22Rv1 (cell line): ENCODE results near the gene SETX.
A peak's percentile ranks its signal among the peaks of the same experiment; 100 is the strongest.

ENCODE experiments used
- H3K27ac ChIP-seq: fragments of 450-650 bp; 2 replicates; pipeline ENCODE4 v1.5.1; 2017
- CTCF ChIP-seq: fragments of 450-650 bp; IDR thresholded peaks from 2 replicates; pipeline ENCODE4 v1.5.1; 2017; ENCODE audit warnings: mild to moderate bottlenecking
- ZFX ChIP-seq: fragments of 450-650 bp; IDR thresholded peaks from 2 replicates; pipeline ENCODE4 v1.6.1; 2017; ENCODE audit warnings: antibody characterized with exemption, borderline replicate concordance

The SETX gene

GRCh38 chr9:132367613-132368313 lies 13.0 kb upstream of the SETX start:
- H3K27ac ChIP-seq = no peak overlapping the region
- TF ChIP-seq ZFX = no peak
- TF ChIP-seq CTCF = no peak

GRCh38 chr9:132366481-132366880 lies 11.7 kb upstream of the SETX start:
- no peak overlapping the region for H3K27ac ChIP-seq
- TF ChIP-seq CTCF (no peak), ZFX (no peak)

GRCh38 chr9:132365986-132366385 lies 11.2 kb upstream of the SETX start:
- H3K27ac ChIP-seq = no peak overlapping the region
- TF ChIP-seq CTCF = no peak
- TF ChIP-seq ZFX = no peak

- H3K27ac ChIP-seq = no peak overlapping the region
- TF ChIP-seq CTCF (no peak), ZFX (no peak)
These were observed 9.3 kb upstream of the SETX start for GRCh38 chr9:132364068-132364467.

- no peak for TF ChIP-seq CTCF
- TF ChIP-seq ZFX = no peak
- no peak overlapping the region for H3K27ac ChIP-seq
These were observed 3.0 kb upstream of the SETX start for GRCh38 chr9:132357764-132358163.

- TF ChIP-seq CTCF (no peak), ZFX (no peak)
- peak overlapping the region; percentile 90; the same call in 1 of the 2 replicates for H3K27ac ChIP-seq
These were observed 1.6 kb upstream of the SETX start for GRCh38 chr9:132356324-132356924.

GRCh38 chr9:132351404-132352045 lies 3.3 kb downstream of the SETX start:
- no peak overlapping the region for H3K27ac ChIP-seq
- TF ChIP-seq CTCF (no peak), ZFX (no peak)
